ENCODE data around the gene APOC4. TPM values are rescaled to one million over a fixed set of nuclear protein-coding genes. Genes with fewer than 3 reads are reported as not detected.
A peak's percentile ranks its signal among the peaks of the same experiment; 100 is the strongest.

Gene APOC4
- total and polyA plus RNA-seq, 7 experiments from 2014 or later = not detected

GRCh38 chr19:44988896-44989556 is 47.0 kb downstream of the APOC4 start:
- Mint-ChIP-seq H3K36me3 (peaks cover 0 to 26% (median 0%) of the 10 kb centered on the region in 5 donors), H3K9me3 (no peaks in the 10 kb centered on the region), H3K4me3 (no peak overlapping the region), H3K27ac (peak overlapping the region in 2 of 9 donors; percentile 41 to 85), H3K27me3 (no peaks in the 10 kb centered on the region), H3K4me1 (peaks cover 0 to 2% (median 0%) of the 10 kb centered on the region in 7 donors)
- H3K27me3 ChIP-seq (ENCODE audit: control insufficient read depth in 2 of 2, insufficient read depth in 2 of 2, low read length in 2 of 2) = no peaks in the 10 kb centered on the region
- CTCF ChIA-PET = interaction anchor here (0.7 to 1.6 kb wide), 4 partner anchors 10 to 290 kb away, joined by 3 to 6 read pairs (median 3); partner anchors contain the start of gene CLASRP
- H3K36me3 ChIP-seq (ENCODE audit: control insufficient read depth in 2 of 3, insufficient read depth in 3 of 3, low read length in 3 of 3) = peaks cover 0 to 88% (median 0%) of the 10 kb centered on the region in 3 experiments
- no peak overlapping the region for H3K4me3 ChIP-seq (ENCODE audit: low read length)
- DNase-seq = peak; percentile 34 to 64 (median 55)
- ATAC-seq = peak; percentile 86
- no peaks in the 10 kb centered on the region for H3K9me3 ChIP-seq (ENCODE audit: control insufficient read depth in 2 of 3, low read length in 3 of 3)
- H3K27ac ChIP-seq (ENCODE audit: low read depth, low read length) = no peak overlapping the region
- intact Hi-C loops (cut with micrococcal nuclease) = loop anchor here (1.0 kb wide), 3 partner anchors 70 to 349 kb away; no protein-coding TSS in a partner anchor
- POLR2A ChIA-PET = no interaction called here
- no peaks in the 10 kb centered on the region for H3K4me1 ChIP-seq (ENCODE audit: control insufficient read depth in 2 of 2, insufficient read depth in 2 of 2, low read length in 2 of 2)

- DNase-seq = no peak
- Histone ChIP-seq H3K27me3 (ENCODE audit: control insufficient read depth in 2 of 2, insufficient read depth in 2 of 2, low read length in 2 of 2) (no peaks in the 10 kb centered on the region), H3K4me1 (ENCODE audit: control insufficient read depth in 2 of 2, insufficient read depth in 2 of 2, low read length in 2 of 2) (no peaks in the 10 kb centered on the region), H3K36me3 (ENCODE audit: control insufficient read depth in 2 of 3, insufficient read depth in 3 of 3, low read length in 3 of 3) (peaks cover 0 to 73% (median 0%) of the 10 kb centered on the region in 3 experiments), H3K27ac (ENCODE audit: low read depth, low read length) (no peak overlapping the region), H3K4me3 (ENCODE audit: low read length) (no peak overlapping the region), H3K9me3 (ENCODE audit: control insufficient read depth in 2 of 3, low read length in 3 of 3) (no peaks in the 10 kb centered on the region)
- CTCF ChIA-PET = interaction anchor here (1.2 kb wide), 1 partner anchor 9 kb away, joined by 3 read pairs; no protein-coding TSS in a partner anchor
- Mint-ChIP-seq H3K27ac (peak overlapping the region in 1 of 9 donors; percentile 25), H3K4me3 (no peak overlapping the region), H3K4me1 (peaks cover 0 to 5% (median 0%) of the 10 kb centered on the region in 7 donors), H3K36me3 (peaks cover 0 to 22% (median 0%) of the 10 kb centered on the region in 5 donors), H3K27me3 (no peaks in the 10 kb centered on the region), H3K9me3 (no peaks in the 10 kb centered on the region)
- POLR2A ChIA-PET = no interaction called here
- no peak for ATAC-seq
- intact Hi-C loops (cut with micrococcal nuclease) = no loop called here
These were observed 48.4 kb downstream of the APOC4 start for GRCh38 chr19:44990459-44990858.

GRCh38 chr19:44990966-44991365 is 48.9 kb downstream of the APOC4 start:
- ChIA-PET POLR2A (no interaction called here), CTCF (interaction anchor here (1.1 kb wide), 1 partner anchor 37 kb away, joined by 3 read pairs; no protein-coding TSS in a partner anchor)
- no peak for DNase-seq
- H3K4me3 Mint-ChIP-seq = no peak overlapping the region
- Histone ChIP-seq H3K4me1 (ENCODE audit: control insufficient read depth in 2 of 2, insufficient read depth in 2 of 2, low read length in 2 of 2) (no peaks in the 10 kb centered on the region), H3K36me3 (ENCODE audit: control insufficient read depth in 2 of 3, insufficient read depth in 3 of 3, low read length in 3 of 3) (peaks cover 0 to 68% (median 0%) of the 10 kb centered on the region in 3 experiments), H3K9me3 (ENCODE audit: control insufficient read depth in 2 of 3, low read length in 3 of 3) (no peaks in the 10 kb centered on the region), H3K27ac (ENCODE audit: low read depth, low read length) (no peak overlapping the region), H3K27me3 (ENCODE audit: control insufficient read depth in 2 of 2, insufficient read depth in 2 of 2, low read length in 2 of 2) (no peaks in the 10 kb centered on the region), H3K4me3 (ENCODE audit: low read length) (no peak overlapping the region)
- peaks cover 0 to 18% (median 0%) of the 10 kb centered on the region in 5 donors for H3K36me3 Mint-ChIP-seq
- no peaks in the 10 kb centered on the region for H3K9me3 Mint-ChIP-seq
- H3K4me1 Mint-ChIP-seq = peaks cover 0 to 5% (median 0%) of the 10 kb centered on the region in 7 donors
- H3K27me3 Mint-ChIP-seq = no peaks in the 10 kb centered on the region
- no peak for ATAC-seq
- intact Hi-C loops (cut with micrococcal nuclease) = no loop called here
- H3K27ac Mint-ChIP-seq = no peak overlapping the region

- CTCF ChIA-PET = interaction anchor here (1.1 kb wide), 1 partner anchor 39 kb away, joined by 3 read pairs; no protein-coding TSS in a partner anchor
- intact Hi-C loops (cut with micrococcal nuclease) = no loop called here
- no peak for DNase-seq
These were observed 50.5 kb downstream of the APOC4 start for GRCh38 chr19:44992336-44993163.

GRCh38 chr19:44993526-44993925 is 51.5 kb downstream of the APOC4 start:
- Mint-ChIP-seq H3K27me3 (no peaks in the 10 kb centered on the region), H3K36me3 (peaks cover 0 to 10% (median 0%) of the 10 kb centered on the region in 5 donors), H3K27ac (peak overlapping the region in 4 of 9 donors; percentile 41 to 60 (median 52)), H3K9me3 (peaks cover 0 to 3% (median 0%) of the 10 kb centered on the region in 11 donors), H3K4me1 (peaks cover 0 to 6% (median 0%) of the 10 kb centered on the region in 7 donors), H3K4me3 (no peak overlapping the region)
- POLR2A ChIA-PET = no interaction called here
- H3K36me3 ChIP-seq (ENCODE audit: control insufficient read depth in 2 of 3, insufficient read depth in 3 of 3, low read length in 3 of 3) = peaks cover 0 to 43% (median 0%) of the 10 kb centered on the region in 3 experiments
- H3K4me1 ChIP-seq (ENCODE audit: control insufficient read depth in 2 of 2, insufficient read depth in 2 of 2, low read length in 2 of 2) = no peaks in the 10 kb centered on the region
- CTCF ChIA-PET = no interaction called here
- no peak overlapping the region for H3K27ac ChIP-seq (ENCODE audit: low read depth, low read length)
- no peaks in the 10 kb centered on the region for H3K9me3 ChIP-seq (ENCODE audit: control insufficient read depth in 2 of 3, low read length in 3 of 3)
- no peak overlapping the region for H3K4me3 ChIP-seq (ENCODE audit: low read length)
- H3K27me3 ChIP-seq (ENCODE audit: control insufficient read depth in 2 of 2, insufficient read depth in 2 of 2, low read length in 2 of 2) = no peaks in the 10 kb centered on the region
- intact Hi-C loops (cut with micrococcal nuclease) = no loop called here
- ATAC-seq (no peak), DNase-seq (no peak)

More at GRCh38 chr19:44992336-44993163, 50.5 kb downstream of the APOC4 start:
- Mint-ChIP-seq H3K4me1 (peaks cover 0 to 5% (median 0%) of the 10 kb centered on the region in 7 donors), H3K4me3 (no peak overlapping the region), H3K27ac (peak overlapping the region in 1 of 9 donors; percentile 72), H3K27me3 (no peaks in the 10 kb centered on the region), H3K36me3 (peaks cover 0 to 11% (median 0%) of the 10 kb centered on the region in 5 donors), H3K9me3 (no peaks in the 10 kb centered on the region)
- Histone ChIP-seq H3K9me3 (ENCODE audit: control insufficient read depth in 2 of 3, low read length in 3 of 3) (no peaks in the 10 kb centered on the region), H3K4me3 (ENCODE audit: low read length) (no peak overlapping the region), H3K4me1 (ENCODE audit: control insufficient read depth in 2 of 2, insufficient read depth in 2 of 2, low read length in 2 of 2) (no peaks in the 10 kb centered on the region), H3K27ac (ENCODE audit: low read depth, low read length) (no peak overlapping the region), H3K27me3 (ENCODE audit: control insufficient read depth in 2 of 2, insufficient read depth in 2 of 2, low read length in 2 of 2) (no peaks in the 10 kb centered on the region), H3K36me3 (ENCODE audit: control insufficient read depth in 2 of 3, insufficient read depth in 3 of 3, low read length in 3 of 3) (peaks cover 0 to 52% (median 0%) of the 10 kb centered on the region in 3 experiments)
- no peak for ATAC-seq
- POLR2A ChIA-PET = no interaction called here

- Histone ChIP-seq H3K4me1 (ENCODE audit: control insufficient read depth in 2 of 2, insufficient read depth in 2 of 2, low read length in 2 of 2) (no peaks in the 10 kb centered on the region), H3K27me3 (ENCODE audit: control insufficient read depth in 2 of 2, insufficient read depth in 2 of 2, low read length in 2 of 2) (no peaks in the 10 kb centered on the region), H3K36me3 (ENCODE audit: control insufficient read depth in 2 of 3, insufficient read depth in 3 of 3, low read length in 3 of 3) (peaks cover 0 to 38% (median 0%) of the 10 kb centered on the region in 3 experiments), H3K4me3 (ENCODE audit: low read length) (no peak overlapping the region), H3K9me3 (ENCODE audit: control insufficient read depth in 2 of 3, low read length in 3 of 3) (no peaks in the 10 kb centered on the region), H3K27ac (ENCODE audit: low read depth, low read length) (no peak overlapping the region)
- Mint-ChIP-seq H3K36me3 (peaks cover 0 to 8% (median 0%) of the 10 kb centered on the region in 5 donors), H3K27me3 (no peaks in the 10 kb centered on the region), H3K4me1 (peaks cover 0 to 6% (median 0%) of the 10 kb centered on the region in 7 donors), H3K4me3 (no peak overlapping the region), H3K27ac (peak overlapping the region in 2 of 9 donors; percentile 41 to 60), H3K9me3 (peaks cover 0 to 3% (median 0%) of the 10 kb centered on the region in 11 donors)
- ATAC-seq (no peak), DNase-seq (no peak)
- ChIA-PET CTCF (no interaction called here), POLR2A (no interaction called here)
- intact Hi-C loops (cut with micrococcal nuclease) = no loop called here
These were observed 52.0 kb downstream of the APOC4 start for GRCh38 chr19:44993926-44994537.

All from naive thymus-derived CD4-positive, alpha-beta T cell (primary cell).